Measurements from ENCODE around the gene CNEP1R1. TPM values are rescaled to one million over a fixed set of nuclear protein-coding genes. Genes with fewer than 3 reads are reported as not detected.
A peak's percentile ranks its signal among the peaks of the same experiment; 100 is the strongest.

Gene CNEP1R1
- total RNA-seq, 2 donors from 2014 or later = 22.6 to 24.1 TPM

GRCh38 chr16:50037662-50038220 lies 12.7 kb downstream of the CNEP1R1 start:
- Mint-ChIP-seq H3K9me3 (no peaks in the 10 kb centered on the region), H3K27ac (peak overlapping the region; percentile 20), H3K36me3 (ENCODE audit: low read depth) (peaks cover 49% of the 10 kb centered on the region), H3K4me3 (no peak overlapping the region), H3K4me1 (no peaks in the 10 kb centered on the region), H3K27me3 (peaks cover 2% of the 10 kb centered on the region)
- ATAC-seq (replicated peaks) = no peak

GRCh38 chr16:50038286-50038685 lies 13.3 kb downstream of the CNEP1R1 start:
- H3K36me3 Mint-ChIP-seq (ENCODE audit: low read depth) = peaks cover 44% of the 10 kb centered on the region
- H3K27me3 Mint-ChIP-seq = peaks cover 6% of the 10 kb centered on the region
- no peaks in the 10 kb centered on the region for H3K4me1 Mint-ChIP-seq
- peak overlapping the region; percentile 20 for H3K27ac Mint-ChIP-seq
- no peak for ATAC-seq (replicated peaks)
- no peaks in the 10 kb centered on the region for H3K9me3 Mint-ChIP-seq
- no peak overlapping the region for H3K4me3 Mint-ChIP-seq

GRCh38 chr16:50038756-50039529 lies 13.9 kb downstream of the CNEP1R1 start:
- Mint-ChIP-seq H3K4me1 (no peaks in the 10 kb centered on the region), H3K27me3 (peaks cover 10% of the 10 kb centered on the region), H3K9me3 (no peaks in the 10 kb centered on the region), H3K27ac (peak overlapping the region; percentile 20), H3K4me3 (no peak overlapping the region), H3K36me3 (ENCODE audit: low read depth) (peaks cover 37% of the 10 kb centered on the region)
- ATAC-seq (replicated peaks) = no peak

GRCh38 chr16:50040018-50040417 lies 15.0 kb downstream of the CNEP1R1 start:
- ATAC-seq (replicated peaks) = no peak
- Mint-ChIP-seq H3K36me3 (ENCODE audit: low read depth) (peaks cover 27% of the 10 kb centered on the region), H3K27ac (no peak overlapping the region), H3K4me1 (no peaks in the 10 kb centered on the region), H3K9me3 (no peaks in the 10 kb centered on the region), H3K4me3 (no peak overlapping the region), H3K27me3 (peaks cover 10% of the 10 kb centered on the region)

- Mint-ChIP-seq H3K27ac (no peak overlapping the region), H3K9me3 (no peaks in the 10 kb centered on the region), H3K4me3 (no peak overlapping the region), H3K36me3 (ENCODE audit: low read depth) (peaks cover 20% of the 10 kb centered on the region), H3K4me1 (no peaks in the 10 kb centered on the region), H3K27me3 (peaks cover 10% of the 10 kb centered on the region)
- no peak for ATAC-seq (replicated peaks)
Measured at GRCh38 chr16:50040710-50041109, 15.7 kb downstream of the CNEP1R1 start.

- Mint-ChIP-seq H3K4me1 (no peaks in the 10 kb centered on the region), H3K4me3 (no peak overlapping the region), H3K9me3 (no peaks in the 10 kb centered on the region), H3K36me3 (ENCODE audit: low read depth) (no peaks in the 10 kb centered on the region), H3K27me3 (peaks cover 10% of the 10 kb centered on the region), H3K27ac (no peak overlapping the region)
- ATAC-seq (replicated peaks) = no peak
Measured at GRCh38 chr16:50043358-50043757, 18.3 kb downstream of the CNEP1R1 start.

GRCh38 chr16:50045412-50045811 lies 20.4 kb downstream of the CNEP1R1 start:
- no peaks in the 10 kb centered on the region for H3K4me1 Mint-ChIP-seq
- peaks cover 10% of the 10 kb centered on the region for H3K27me3 Mint-ChIP-seq
- no peak overlapping the region for H3K4me3 Mint-ChIP-seq
- no peak overlapping the region for H3K27ac Mint-ChIP-seq
- no peaks in the 10 kb centered on the region for H3K36me3 Mint-ChIP-seq (ENCODE audit: low read depth)
- ATAC-seq (replicated peaks) = no peak
- H3K9me3 Mint-ChIP-seq = no peaks in the 10 kb centered on the region

GRCh38 chr16:50046853-50047252 lies 21.8 kb downstream of the CNEP1R1 start:
- no peak overlapping the region for H3K27ac Mint-ChIP-seq
- no peaks in the 10 kb centered on the region for H3K9me3 Mint-ChIP-seq
- H3K27me3 Mint-ChIP-seq = peaks cover 10% of the 10 kb centered on the region
- no peak overlapping the region for H3K4me3 Mint-ChIP-seq
- H3K36me3 Mint-ChIP-seq (ENCODE audit: low read depth) = no peaks in the 10 kb centered on the region
- no peaks in the 10 kb centered on the region for H3K4me1 Mint-ChIP-seq
- ATAC-seq (replicated peaks) = no peak

- Mint-ChIP-seq H3K9me3 (no peaks in the 10 kb centered on the region), H3K36me3 (ENCODE audit: low read depth) (no peaks in the 10 kb centered on the region), H3K27me3 (peaks cover 7% of the 10 kb centered on the region), H3K4me3 (no peak overlapping the region), H3K4me1 (no peaks in the 10 kb centered on the region), H3K27ac (no peak overlapping the region)
- no peak for ATAC-seq (replicated peaks)
Measured at GRCh38 chr16:50047864-50048263, 22.8 kb downstream of the CNEP1R1 start.

GRCh38 chr16:50050802-50051201 lies 25.8 kb downstream of the CNEP1R1 start:
- ATAC-seq (replicated peaks) = no peak
- no peak overlapping the region for H3K27ac Mint-ChIP-seq
- no peaks in the 10 kb centered on the region for H3K4me1 Mint-ChIP-seq
- H3K36me3 Mint-ChIP-seq (ENCODE audit: low read depth) = no peaks in the 10 kb centered on the region
- H3K27me3 Mint-ChIP-seq = no peaks in the 10 kb centered on the region
- no peak overlapping the region for H3K4me3 Mint-ChIP-seq
- no peaks in the 10 kb centered on the region for H3K9me3 Mint-ChIP-seq

- no peaks in the 10 kb centered on the region for H3K27me3 Mint-ChIP-seq
- H3K9me3 Mint-ChIP-seq = no peaks in the 10 kb centered on the region
- ATAC-seq (replicated peaks) = no peak
- no peak overlapping the region for H3K27ac Mint-ChIP-seq
- H3K4me3 Mint-ChIP-seq = no peak overlapping the region
- no peaks in the 10 kb centered on the region for H3K36me3 Mint-ChIP-seq (ENCODE audit: low read depth)
- H3K4me1 Mint-ChIP-seq = no peaks in the 10 kb centered on the region
Measured at GRCh38 chr16:50056226-50056625, 31.2 kb downstream of the CNEP1R1 start.

GRCh38 chr16:50058091-50058771 lies 33.2 kb downstream of the CNEP1R1 start:
- H3K4me1 Mint-ChIP-seq = no peaks in the 10 kb centered on the region
- no peaks in the 10 kb centered on the region for H3K9me3 Mint-ChIP-seq
- no peak for ATAC-seq (replicated peaks)
- H3K4me3 Mint-ChIP-seq = no peak overlapping the region
- H3K27ac Mint-ChIP-seq = no peak overlapping the region
- H3K27me3 Mint-ChIP-seq = no peaks in the 10 kb centered on the region
- H3K36me3 Mint-ChIP-seq (ENCODE audit: low read depth) = no peaks in the 10 kb centered on the region

GRCh38 chr16:50059111-50059510 lies 34.1 kb downstream of the CNEP1R1 start:
- no peak overlapping the region for H3K4me3 Mint-ChIP-seq
- peak; percentile 56 for ATAC-seq (replicated peaks)
- no peaks in the 10 kb centered on the region for H3K27me3 Mint-ChIP-seq
- no peak overlapping the region for H3K27ac Mint-ChIP-seq
- H3K4me1 Mint-ChIP-seq = no peaks in the 10 kb centered on the region
- no peaks in the 10 kb centered on the region for H3K9me3 Mint-ChIP-seq
- no peaks in the 10 kb centered on the region for H3K36me3 Mint-ChIP-seq (ENCODE audit: low read depth)

GRCh38 chr16:50059669-50060068 lies 34.6 kb downstream of the CNEP1R1 start:
- Mint-ChIP-seq H3K4me3 (no peak overlapping the region), H3K27ac (no peak overlapping the region), H3K4me1 (no peaks in the 10 kb centered on the region), H3K9me3 (no peaks in the 10 kb centered on the region), H3K27me3 (no peaks in the 10 kb centered on the region), H3K36me3 (ENCODE audit: low read depth) (no peaks in the 10 kb centered on the region)
- ATAC-seq (replicated peaks) = no peak

- peaks cover 4% of the 10 kb centered on the region for H3K4me1 Mint-ChIP-seq
- H3K27ac Mint-ChIP-seq = no peak overlapping the region
- no peaks in the 10 kb centered on the region for H3K27me3 Mint-ChIP-seq
- ATAC-seq (replicated peaks) = no peak
- no peaks in the 10 kb centered on the region for H3K9me3 Mint-ChIP-seq
- no peaks in the 10 kb centered on the region for H3K36me3 Mint-ChIP-seq (ENCODE audit: low read depth)
- H3K4me3 Mint-ChIP-seq = no peak overlapping the region
Measured at GRCh38 chr16:50061326-50061725, 36.3 kb downstream of the CNEP1R1 start.
